Right lobe of liver (tissue), 4 donors: Measurements from ENCODE around the gene HERC4.

Source experiments
- POLR2A ChIP-seq: fragments of 450-650 bp; IDR thresholded peaks from one replicate; pipeline ENCODE4 v1.6.1; 2017; ENCODE audit warnings: antibody characterized with exemption, mild to moderate bottlenecking
- TF ChIP-seq, protein P1 (sequence below), 4 donors: fragments of 200-600 bp in 3 of 4; fragments of 450-650 bp in 1 of 4; IDR thresholded peaks; one replicate each; pipeline versions ENCODE4 v1.5.1 to v1.8.0; 2016 to 2022; ENCODE audit warnings: antibody characterized with exemption in 4 of 4, mild to moderate bottlenecking in 2 of 4
- donor health status: DM: no; HTN: no; CAD: no.
- donor health status: DM: no; HTN: no; CAD: no.
- donor health status: DM: no; HTN: yes; CAD: no.

DNA sequence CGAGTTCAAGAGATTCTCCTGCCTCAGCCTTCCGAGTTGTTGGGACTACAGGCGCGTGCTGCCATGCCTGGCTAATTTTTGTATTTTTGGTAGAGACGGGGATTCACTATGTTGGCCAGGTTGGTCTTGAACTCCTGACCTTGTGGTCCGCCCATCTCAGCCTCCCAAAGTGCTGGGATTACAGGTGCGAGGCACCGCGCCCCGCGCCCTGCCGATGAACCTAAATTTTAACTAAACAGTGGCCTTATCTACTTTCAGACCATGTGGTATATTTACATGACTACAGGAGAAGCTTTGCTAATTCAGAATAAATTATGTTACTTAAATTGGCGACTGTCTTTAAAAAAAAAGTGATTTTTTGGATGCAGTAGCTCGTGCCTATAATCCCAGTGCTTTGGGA is 181.4 kb downstream of the HERC4 start:
- TF ChIP-seq, protein P1, sequence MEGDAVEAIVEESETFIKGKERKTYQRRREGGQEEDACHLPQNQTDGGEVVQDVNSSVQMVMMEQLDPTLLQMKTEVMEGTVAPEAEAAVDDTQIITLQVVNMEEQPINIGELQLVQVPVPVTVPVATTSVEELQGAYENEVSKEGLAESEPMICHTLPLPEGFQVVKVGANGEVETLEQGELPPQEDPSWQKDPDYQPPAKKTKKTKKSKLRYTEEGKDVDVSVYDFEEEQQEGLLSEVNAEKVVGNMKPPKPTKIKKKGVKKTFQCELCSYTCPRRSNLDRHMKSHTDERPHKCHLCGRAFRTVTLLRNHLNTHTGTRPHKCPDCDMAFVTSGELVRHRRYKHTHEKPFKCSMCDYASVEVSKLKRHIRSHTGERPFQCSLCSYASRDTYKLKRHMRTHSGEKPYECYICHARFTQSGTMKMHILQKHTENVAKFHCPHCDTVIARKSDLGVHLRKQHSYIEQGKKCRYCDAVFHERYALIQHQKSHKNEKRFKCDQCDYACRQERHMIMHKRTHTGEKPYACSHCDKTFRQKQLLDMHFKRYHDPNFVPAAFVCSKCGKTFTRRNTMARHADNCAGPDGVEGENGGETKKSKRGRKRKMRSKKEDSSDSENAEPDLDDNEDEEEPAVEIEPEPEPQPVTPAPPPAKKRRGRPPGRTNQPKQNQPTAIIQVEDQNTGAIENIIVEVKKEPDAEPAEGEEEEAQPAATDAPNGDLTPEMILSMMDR (IDR thresholded peaks at IDR 0.05) = no peak
- no peak for TF ChIP-seq POLR2A
